GM12892 (cell line): ENCODE results near the gene ADAM23.

Experiments used
- POLR2A ChIP-seq: IDR thresholded peaks from 2 replicates; pipeline ENCODE4 v1.6.1; 2011; ENCODE audit warnings: low read depth, low read length, control low read depth
- POLR2AphosphoS5 ChIP-seq: IDR thresholded peaks from 2 replicates; pipeline ENCODE4 v1.6.1; 2011; ENCODE audit warnings: low read depth, low read length, control low read depth

GRCh38 chr2:206521612-206522011, 78.3 kb downstream of the ADAM23 start:
- no peak for TF ChIP-seq POLR2A
- TF ChIP-seq POLR2AphosphoS5, result no peak
